HEK293 (cell line): Measurements from ENCODE around the gene RAB3GAP2.

Experiments
- CTCF ChIA-PET: fragments of 350-600 bp; formaldehyde crosslinking; extraction: SDS; loops from one replicate; lab custom pipeline; 2021; ENCODE audit warnings: antibody characterized with exemption; lab: Yijun Ruan, JAX
- POLR2A ChIA-PET: fragments of 300-600 bp; formaldehyde crosslinking; extraction: SDS; loops from one replicate; lab custom pipeline; 2020; ENCODE audit warnings: antibody characterized with exemption, inconsistent platforms; lab: Yijun Ruan, JAX
- H3K27ac ChIP-seq: fragments of 200-500 bp; sonication (Bioruptor generic); 2 replicates; pipeline ENCODE4 v1.5.1; 2014; ENCODE audit warnings: low read depth, low read length, control low read depth, inconsistent platforms; ENCODE audit errors: extremely low read depth
- H3K36me3 ChIP-seq, 2 experiments: fragments of 200-500 bp in 1 of 2; sonication (Bioruptor generic) in 1 of 2; 1 replicate in 1 of 2; 2 replicates in 1 of 2; pipeline ENCODE4 v1.5.1; 2014 to 2017; ENCODE audit warnings: inconsistent platforms in 2 of 2, low read length in 2 of 2; ENCODE audit not compliant: control insufficient read depth in 2 of 2, insufficient read depth in 1 of 2
- H3K4me1 ChIP-seq: fragments of 200-500 bp; sonication (Bioruptor generic); 2 replicates; pipeline ENCODE4 v1.5.1; 2014; ENCODE audit warnings: mild to moderate bottlenecking, low read length, inconsistent platforms; ENCODE audit not compliant: control insufficient read depth, insufficient read depth
- H3K4me3 ChIP-seq: 2 replicates; pipeline ENCODE4 v1.5.1; 2011; ENCODE audit warnings: low read depth, mild to moderate bottlenecking, control low read depth, low read length, moderate library complexity
- H3K9me3 ChIP-seq: fragments of 200-500 bp; sonication (Bioruptor generic); 2 replicates; pipeline ENCODE4 v1.5.1; 2014; ENCODE audit warnings: low read depth, low read length, inconsistent platforms; ENCODE audit not compliant: control insufficient read depth, insufficient read depth
- BCL6B ChIP-seq: fragments of 450-650 bp; formaldehyde crosslinking; IDR thresholded peaks from 2 replicates; pipeline ENCODE4 v1.5.1; 2017; ENCODE audit warnings: missing biosample characterization, missing genetic modification characterization
- KLF8 ChIP-seq: fragments of 450-650 bp; formaldehyde crosslinking; IDR thresholded peaks from 2 replicates; pipeline ENCODE4 v1.5.1; 2016; ENCODE audit warnings: missing biosample characterization, missing genetic modification characterization
- MZF1 ChIP-seq: fragments of 450-650 bp; formaldehyde crosslinking; IDR thresholded peaks from 2 replicates; pipeline ENCODE4 v1.5.1; 2017; ENCODE audit warnings: missing biosample characterization, missing genetic modification characterization, borderline replicate concordance
- OSR2 ChIP-seq: fragments of 450-650 bp; formaldehyde crosslinking; IDR thresholded peaks from 2 replicates; pipeline ENCODE4 v1.5.1; 2016; ENCODE audit warnings: missing biosample characterization, missing genetic modification characterization
- PRDM10 ChIP-seq: fragments of 450-650 bp; formaldehyde crosslinking; IDR thresholded peaks from 2 replicates; pipeline ENCODE4 v1.5.1; 2016; ENCODE audit warnings: missing biosample characterization, missing genetic modification characterization
- ZBTB6 ChIP-seq: fragments of 450-650 bp; formaldehyde crosslinking; IDR thresholded peaks from 2 replicates; pipeline ENCODE4 v1.5.1; 2017; ENCODE audit warnings: missing biosample characterization, missing genetic modification characterization
- ZNF133 ChIP-seq: fragments of 450-650 bp; formaldehyde crosslinking; IDR thresholded peaks from 2 replicates; pipeline ENCODE4 v1.5.1; 2016; ENCODE audit warnings: missing biosample characterization, missing genetic modification characterization
- ZNF140 ChIP-seq: fragments of 450-650 bp; formaldehyde crosslinking; IDR thresholded peaks from 2 replicates; pipeline ENCODE4 v1.5.1; 2016; ENCODE audit warnings: missing biosample characterization, missing genetic modification characterization
- ZNF16 ChIP-seq: fragments of 450-650 bp; formaldehyde crosslinking; IDR thresholded peaks from 2 replicates; pipeline ENCODE4 v1.5.1; 2016; ENCODE audit warnings: low read depth, missing biosample characterization, missing genetic modification characterization
- ZNF24 ChIP-seq: fragments of 450-650 bp; formaldehyde crosslinking; IDR thresholded peaks from 2 replicates; pipeline ENCODE4 v1.5.1; 2016; ENCODE audit warnings: missing biosample characterization, missing genetic modification characterization
- ZNF394 ChIP-seq: fragments of 450-650 bp; formaldehyde crosslinking; IDR thresholded peaks from 2 replicates; pipeline ENCODE4 v1.5.1; 2016; ENCODE audit warnings: missing biosample characterization, missing genetic modification characterization, mild to moderate bottlenecking, moderate library complexity, borderline replicate concordance
- ZNF449 ChIP-seq: fragments of 450-650 bp; formaldehyde crosslinking; IDR thresholded peaks from 2 replicates; pipeline ENCODE4 v1.5.1; 2017; ENCODE audit warnings: missing biosample characterization, mild to moderate bottlenecking, missing genetic modification characterization, moderate library complexity
- ZNF529 ChIP-seq: fragments of 450-650 bp; formaldehyde crosslinking; IDR thresholded peaks from 2 replicates; pipeline ENCODE4 v1.5.1; 2017; ENCODE audit warnings: missing genetic modification characterization, missing biosample characterization; ENCODE audit not compliant: insufficient replicate concordance
- ZNF530 ChIP-seq: fragments of 450-650 bp; formaldehyde crosslinking; IDR thresholded peaks from 2 replicates; pipeline ENCODE4 v1.5.1; 2016; ENCODE audit warnings: low read depth, missing biosample characterization, missing genetic modification characterization
- ZNF600 ChIP-seq: fragments of 450-650 bp; formaldehyde crosslinking; IDR thresholded peaks from 2 replicates; pipeline ENCODE4 v1.5.1; 2016; ENCODE audit warnings: missing biosample characterization, missing genetic modification characterization
- ZNF623 ChIP-seq: fragments of 450-650 bp; formaldehyde crosslinking; IDR thresholded peaks from 2 replicates; pipeline ENCODE4 v1.5.1; 2016; ENCODE audit warnings: missing biosample characterization, missing genetic modification characterization
- ZNF692 ChIP-seq: fragments of 450-650 bp; formaldehyde crosslinking; IDR thresholded peaks from 2 replicates; pipeline ENCODE4 v1.5.1; 2016; ENCODE audit warnings: missing biosample characterization, missing genetic modification characterization
- ZSCAN30 ChIP-seq: fragments of 450-650 bp; IDR thresholded peaks from 2 replicates; pipeline ENCODE4 v1.5.1; 2018; ENCODE audit warnings: missing biosample characterization, mild to moderate bottlenecking, missing genetic modification characterization, moderate library complexity
- TF ChIP-seq, protein P1 (sequence below): fragments of 450-650 bp; formaldehyde crosslinking; IDR thresholded peaks from 2 replicates; pipeline ENCODE4 v1.5.0; 2017; ENCODE audit warnings: missing biosample characterization, missing genetic modification characterization, borderline replicate concordance
- TF ChIP-seq, protein P2 (sequence below): fragments of 450-650 bp; formaldehyde crosslinking; IDR thresholded peaks from 2 replicates; pipeline ENCODE4 v1.5.1; 2016; ENCODE audit warnings: missing biosample characterization, missing genetic modification characterization

RAB3GAP2 gene

GRCh38 chr1:220301630-220302029 is 29.4 kb upstream of the RAB3GAP2 start:
- ChIA-PET CTCF (no interaction called here), POLR2A (no interaction called here)
- Histone ChIP-seq H3K4me1 (no peaks in the 10 kb centered on the region), H3K27ac (no peak overlapping the region), H3K4me3 (no peak overlapping the region), H3K36me3 (no peaks in the 10 kb centered on the region), H3K9me3 (no peaks in the 10 kb centered on the region)
- TF ChIP-seq ZNF16 (tag by site-specific recombination), result no peak
- no peak for TF ChIP-seq MZF1 (tag by site-specific recombination)
- no peak for TF ChIP-seq PRDM10
- TF ChIP-seq ZNF530 (tag by site-specific recombination), result no peak
- no peak for TF ChIP-seq ZNF133 (tag by site-specific recombination)
- no peak for TF ChIP-seq ZNF140 (tag by site-specific recombination)
- TF ChIP-seq ZNF529 (tag by site-specific recombination), result no peak
- TF ChIP-seq ZBTB6 (tag by site-specific recombination), result no peak
- no peak for TF ChIP-seq ZNF24 (tag by site-specific recombination)

DNA sequence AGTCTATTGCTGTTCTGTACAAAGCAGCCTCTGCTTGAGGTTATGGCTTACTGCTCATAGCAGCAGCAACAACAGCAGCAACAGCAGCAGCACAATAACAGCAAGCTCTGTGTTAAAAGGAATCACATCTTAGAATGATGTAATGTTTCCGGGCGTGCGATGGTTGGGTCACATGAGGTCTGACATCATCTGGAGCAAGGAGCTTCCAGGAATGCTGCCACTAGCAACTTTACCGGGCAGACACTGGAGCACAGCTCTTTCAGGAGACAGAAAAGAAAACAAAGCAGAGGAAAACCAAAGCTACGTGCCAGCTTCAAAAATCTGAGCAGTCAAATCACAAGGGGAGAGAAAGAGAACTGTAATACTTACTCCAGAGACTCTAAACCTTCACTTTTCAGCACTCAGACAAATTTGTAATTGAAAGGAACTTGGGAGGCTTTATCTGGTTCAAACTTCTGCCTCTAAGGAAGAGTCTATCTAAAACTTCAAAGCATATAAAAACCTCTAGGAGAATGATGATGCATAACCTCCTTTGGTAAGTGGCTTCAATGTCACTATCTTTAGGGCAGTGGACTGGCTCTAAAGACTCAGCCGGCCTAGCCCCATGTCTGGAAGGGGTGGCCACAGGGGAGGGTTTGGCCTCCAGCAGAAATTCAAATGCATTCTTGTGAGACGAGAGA is 28.3 kb upstream of the RAB3GAP2 start:
- peak overlapping the region; percentile 28 for H3K27ac ChIP-seq
- ChIA-PET POLR2A (interaction anchor here (1.0 to 1.1 kb wide), 2 partner anchors 10 to 447 kb away, joined by 4 to 6 read pairs; partner anchors contain the start of gene MTARC2), CTCF (interaction anchor here (0.7 to 1.1 kb wide), 3 partner anchors 20 to 177 kb away, joined by 3 to 4 read pairs (median 3); no protein-coding TSS in a partner anchor)
- no peaks in the 10 kb centered on the region for H3K36me3 ChIP-seq
- H3K9me3 ChIP-seq, result no peaks in the 10 kb centered on the region
- H3K4me1 ChIP-seq, result no peaks in the 10 kb centered on the region
- peak overlapping the region; percentile 21 for H3K4me3 ChIP-seq
- TF ChIP-seq ZSCAN30 (tag by site-specific recombination) (peak; percentile 43; the same call in 1 of the 2 replicates), ZNF600 (peak; percentile 99), OSR2 (tag by site-specific recombination) (peak; percentile 95), ZNF449 (no peak; the same call in 1 of the 2 replicates), ZNF623 (tag by site-specific recombination) (no peak), ZNF394 (tag by site-specific recombination) (peak; percentile 45; the same call in 1 of the 2 replicates), BCL6B (tag by site-specific recombination) (peak; percentile 89), ZNF692 (tag by site-specific recombination) (peak; percentile 77), KLF8 (peak; percentile 82)
- TF ChIP-seq, protein P1, sequence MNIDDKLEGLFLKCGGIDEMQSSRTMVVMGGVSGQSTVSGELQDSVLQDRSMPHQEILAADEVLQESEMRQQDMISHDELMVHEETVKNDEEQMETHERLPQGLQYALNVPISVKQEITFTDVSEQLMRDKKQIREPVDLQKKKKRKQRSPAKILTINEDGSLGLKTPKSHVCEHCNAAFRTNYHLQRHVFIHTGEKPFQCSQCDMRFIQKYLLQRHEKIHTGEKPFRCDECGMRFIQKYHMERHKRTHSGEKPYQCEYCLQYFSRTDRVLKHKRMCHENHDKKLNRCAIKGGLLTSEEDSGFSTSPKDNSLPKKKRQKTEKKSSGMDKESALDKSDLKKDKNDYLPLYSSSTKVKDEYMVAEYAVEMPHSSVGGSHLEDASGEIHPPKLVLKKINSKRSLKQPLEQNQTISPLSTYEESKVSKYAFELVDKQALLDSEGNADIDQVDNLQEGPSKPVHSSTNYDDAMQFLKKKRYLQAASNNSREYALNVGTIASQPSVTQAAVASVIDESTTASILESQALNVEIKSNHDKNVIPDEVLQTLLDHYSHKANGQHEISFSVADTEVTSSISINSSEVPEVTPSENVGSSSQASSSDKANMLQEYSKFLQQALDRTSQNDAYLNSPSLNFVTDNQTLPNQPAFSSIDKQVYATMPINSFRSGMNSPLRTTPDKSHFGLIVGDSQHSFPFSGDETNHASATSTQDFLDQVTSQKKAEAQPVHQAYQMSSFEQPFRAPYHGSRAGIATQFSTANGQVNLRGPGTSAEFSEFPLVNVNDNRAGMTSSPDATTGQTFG (tag by site-specific recombination), result no peak
- TF ChIP-seq, protein P2, sequence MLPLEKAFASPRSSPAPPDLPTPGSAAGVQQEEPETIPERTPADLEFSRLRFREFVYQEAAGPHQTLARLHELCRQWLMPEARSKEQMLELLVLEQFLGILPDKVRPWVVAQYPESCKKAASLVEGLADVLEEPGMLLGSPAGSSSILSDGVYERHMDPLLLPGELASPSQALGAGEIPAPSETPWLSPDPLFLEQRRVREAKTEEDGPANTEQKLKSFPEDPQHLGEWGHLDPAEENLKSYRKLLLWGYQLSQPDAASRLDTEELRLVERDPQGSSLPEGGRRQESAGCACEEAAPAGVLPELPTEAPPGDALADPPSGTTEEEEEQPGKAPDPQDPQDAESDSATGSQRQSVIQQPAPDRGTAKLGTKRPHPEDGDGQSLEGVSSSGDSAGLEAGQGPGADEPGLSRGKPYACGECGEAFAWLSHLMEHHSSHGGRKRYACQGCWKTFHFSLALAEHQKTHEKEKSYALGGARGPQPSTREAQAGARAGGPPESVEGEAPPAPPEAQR, result no peak
